ENCODE results near the gene LRRC46.

The LRRC46 gene

GRCh38 chr17:47829870-47830269 is 1.6 kb upstream of the LRRC46 start:
- in situ Hi-C loops (cut with HindIII; ENCODE audit: low sequenced_read_pairs): no loop called here

DNA sequence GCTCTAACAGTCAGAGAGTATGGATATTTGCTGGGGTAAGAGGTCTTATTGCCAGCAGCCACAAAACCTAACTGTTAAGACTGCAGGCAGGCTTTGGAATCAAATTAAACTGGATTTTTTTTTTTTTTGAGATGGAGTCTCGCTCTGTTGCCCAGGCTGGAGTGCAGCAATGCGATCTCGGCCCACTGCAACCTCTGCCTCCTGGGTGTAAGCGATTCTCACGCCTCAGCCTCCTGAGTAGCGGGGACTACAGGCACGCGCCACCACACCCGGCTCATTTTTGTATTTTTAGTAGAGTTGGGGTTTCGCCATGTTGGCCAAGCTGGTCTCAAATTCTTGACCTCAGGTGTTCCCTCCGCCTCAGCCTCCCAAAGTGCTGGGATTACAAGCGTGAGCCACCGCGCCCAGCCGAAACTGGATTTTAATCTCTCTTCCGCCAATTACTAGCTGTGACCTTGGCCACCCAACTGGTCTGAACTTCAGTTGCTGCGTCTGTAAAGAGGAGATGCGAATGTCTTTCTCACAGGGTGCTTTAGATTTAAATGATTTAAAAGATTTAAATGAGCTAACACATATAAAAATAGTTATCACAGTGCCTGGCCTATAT is 971 bp upstream of the LRRC46 start:
- in situ Hi-C loops (cut with HindIII; ENCODE audit: low sequenced_read_pairs): no loop called here

DNA sequence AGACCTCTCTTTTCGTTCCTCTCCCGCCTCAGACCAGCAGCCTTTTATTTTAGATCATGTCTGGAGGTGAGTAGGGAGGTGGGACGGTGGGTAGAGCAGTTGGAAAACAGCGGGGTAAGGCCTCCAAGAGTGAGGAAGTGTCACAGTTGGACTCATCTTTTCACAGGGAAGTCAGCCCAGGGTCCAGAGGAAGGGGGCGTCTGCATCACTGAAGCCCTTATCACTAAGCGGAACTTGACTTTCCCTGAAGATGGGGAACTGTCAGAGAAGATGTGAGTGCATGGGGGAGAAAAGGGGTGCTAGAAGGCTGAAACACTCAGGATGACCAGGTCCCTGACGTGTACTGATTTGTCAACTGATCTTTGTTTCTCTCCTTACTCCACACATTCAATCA is 461 bp downstream of the LRRC46 start:
- in situ Hi-C loops (cut with HindIII; ENCODE audit: low sequenced_read_pairs): no loop called here

GRCh38 chr17:47834756-47835155 is 3.3 kb downstream of the LRRC46 start:
- in situ Hi-C loops (cut with HindIII; ENCODE audit: low sequenced_read_pairs): no loop called here

- in situ Hi-C loops (cut with HindIII; ENCODE audit: low sequenced_read_pairs): no loop called here
Observed at GRCh38 chr17:47836601-47837000, 5.1 kb downstream of the LRRC46 start.

DNA sequence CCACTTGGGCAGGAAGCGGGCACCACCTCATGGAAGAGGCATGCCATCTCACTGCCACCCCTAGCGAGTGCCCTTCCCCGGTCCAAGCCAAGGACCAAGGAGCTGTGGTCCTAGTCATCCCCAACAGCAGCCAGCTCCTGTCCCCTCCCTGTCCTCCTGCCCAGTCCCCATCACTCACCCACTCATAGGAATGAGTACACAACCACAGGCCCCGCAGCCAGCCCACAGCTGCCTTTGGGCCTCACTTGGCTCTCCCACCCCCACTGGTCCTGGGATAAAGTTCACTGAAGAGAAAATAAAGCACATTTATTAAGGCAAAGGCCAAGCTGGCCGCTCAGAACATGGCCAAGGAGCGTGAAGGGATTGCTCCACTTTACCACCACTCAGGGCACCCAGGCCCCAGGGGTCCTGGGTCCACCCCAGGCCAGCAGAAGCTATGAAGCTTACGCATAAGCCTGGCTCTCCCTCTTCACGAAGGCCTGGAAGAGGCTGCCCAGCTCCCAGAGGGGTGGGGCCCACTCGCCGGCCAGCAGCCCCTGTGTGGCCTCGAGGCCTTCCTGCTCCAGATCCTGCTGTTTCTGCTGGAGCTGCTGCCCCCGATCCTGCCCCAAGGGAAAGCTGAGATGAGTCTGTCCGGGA is 6.0 kb downstream of the LRRC46 start:
- in situ Hi-C loops (cut with HindIII; ENCODE audit: low sequenced_read_pairs): no loop called here

GRCh38 chr17:47838636-47839035 is 7.2 kb downstream of the LRRC46 start:
- in situ Hi-C loops (cut with HindIII; ENCODE audit: low sequenced_read_pairs): no loop called here

DNA sequence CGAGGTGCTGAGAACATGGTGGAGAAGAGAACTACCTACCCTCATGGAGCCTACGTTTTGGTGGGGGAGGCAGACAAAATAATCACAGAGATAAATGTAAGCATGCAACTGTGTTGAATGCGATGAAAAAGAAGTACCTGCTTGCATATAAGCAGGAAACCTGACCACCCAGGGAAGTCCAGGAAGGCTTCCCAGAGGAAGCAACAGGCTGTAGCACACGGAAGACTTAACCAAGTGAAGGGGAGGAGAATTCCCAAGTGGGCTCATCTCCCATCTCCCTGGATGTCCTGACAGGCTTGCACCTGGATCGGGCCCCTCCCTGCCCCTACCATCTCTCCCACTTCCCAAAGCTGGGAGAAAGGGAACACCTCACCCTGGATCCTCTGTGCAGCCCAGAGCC is 7.6 kb downstream of the LRRC46 start:
- in situ Hi-C loops (cut with HindIII; ENCODE audit: low sequenced_read_pairs): no loop called here

GRCh38 chr17:47840001-47840741 is 8.7 kb downstream of the LRRC46 start:
- in situ Hi-C loops (cut with HindIII; ENCODE audit: low sequenced_read_pairs): no loop called here

DNA sequence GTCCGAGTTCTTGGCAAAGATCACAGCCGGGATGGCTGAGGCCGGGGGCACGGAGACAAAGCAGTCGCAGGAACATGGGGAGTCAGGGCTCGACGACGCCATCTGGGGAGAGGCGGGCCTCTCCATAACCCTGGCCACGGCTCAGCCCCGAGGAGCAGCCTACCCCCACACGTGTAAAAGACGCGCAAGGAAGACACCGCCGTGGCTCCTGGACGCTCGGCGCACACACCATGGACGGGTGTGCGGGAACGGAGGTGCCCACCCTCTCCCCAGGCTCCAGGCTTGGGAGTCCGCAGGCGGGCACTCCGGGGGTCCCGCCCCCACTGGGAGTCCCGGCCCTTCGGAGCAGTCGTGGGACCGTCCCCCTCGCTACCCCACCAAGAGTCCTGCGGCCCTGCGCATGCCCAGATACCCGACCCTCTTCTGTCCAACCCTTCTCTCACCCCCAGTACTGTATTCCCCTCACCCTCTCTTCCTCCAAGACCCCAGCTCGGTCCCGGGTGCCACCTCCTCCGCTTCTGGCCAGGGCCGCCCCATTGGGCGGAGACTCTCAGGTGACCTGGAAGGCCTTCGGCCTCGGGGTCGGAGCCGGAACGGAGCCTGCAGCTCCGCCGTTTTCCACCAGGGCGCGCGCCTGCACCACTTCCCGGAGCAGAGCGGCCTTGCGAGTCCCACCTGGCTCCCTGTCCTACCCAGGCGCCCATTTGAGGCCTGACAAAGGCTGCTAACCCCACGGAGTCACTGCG is 9.4 kb downstream of the LRRC46 start, which contains the start of gene SCRN2:
SCRN2 (minus strand) TSS at position 532 of the 746 bp plus-strand sequence; CDS start at position 102, 430 bp downstream.
- in situ Hi-C loops (cut with HindIII; ENCODE audit: low sequenced_read_pairs): no loop called here

DNA sequence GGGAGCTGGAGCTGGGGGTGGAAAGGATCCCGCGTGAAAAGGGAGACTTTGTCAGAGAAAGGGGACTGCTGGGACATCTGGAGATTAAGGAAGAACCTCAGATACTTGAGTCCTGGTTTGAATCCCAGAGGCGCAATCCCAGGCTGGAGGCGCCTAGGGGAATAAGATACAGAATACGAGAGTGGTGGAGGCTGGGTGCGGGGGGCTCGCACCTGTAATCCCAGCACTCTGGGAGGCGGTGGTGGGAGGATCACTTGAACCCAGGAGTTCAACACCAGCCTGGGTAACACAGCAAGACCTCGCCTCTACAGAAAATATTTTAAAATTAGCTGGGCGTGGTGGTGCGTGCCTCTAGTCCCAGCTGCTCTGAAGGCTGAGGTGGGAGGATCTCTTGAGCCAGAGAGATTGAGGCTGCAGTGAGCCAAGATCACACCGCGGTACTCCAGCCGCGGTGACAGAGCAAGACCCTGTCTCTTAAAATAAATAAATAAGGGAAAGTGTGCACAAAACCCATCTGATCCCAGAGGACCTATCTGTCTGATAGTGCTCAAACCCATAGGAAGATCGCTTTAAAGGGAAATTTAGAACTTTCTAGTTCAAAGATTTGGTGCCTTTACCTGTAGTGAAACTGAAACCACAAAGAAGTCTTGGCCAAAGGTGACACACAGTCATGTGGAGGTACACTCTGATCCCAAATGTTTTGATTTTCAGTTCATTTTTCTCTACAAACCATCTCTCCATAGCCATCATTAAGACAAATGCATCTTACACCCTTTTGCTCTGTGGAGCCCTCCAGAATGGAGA is 10.2 kb downstream of the LRRC46 start:
- in situ Hi-C loops (cut with HindIII; ENCODE audit: low sequenced_read_pairs): no loop called here

GRCh38 chr17:47843391-47843730 is 11.9 kb downstream of the LRRC46 start:
- in situ Hi-C loops (cut with HindIII; ENCODE audit: low sequenced_read_pairs): no loop called here

DNA sequence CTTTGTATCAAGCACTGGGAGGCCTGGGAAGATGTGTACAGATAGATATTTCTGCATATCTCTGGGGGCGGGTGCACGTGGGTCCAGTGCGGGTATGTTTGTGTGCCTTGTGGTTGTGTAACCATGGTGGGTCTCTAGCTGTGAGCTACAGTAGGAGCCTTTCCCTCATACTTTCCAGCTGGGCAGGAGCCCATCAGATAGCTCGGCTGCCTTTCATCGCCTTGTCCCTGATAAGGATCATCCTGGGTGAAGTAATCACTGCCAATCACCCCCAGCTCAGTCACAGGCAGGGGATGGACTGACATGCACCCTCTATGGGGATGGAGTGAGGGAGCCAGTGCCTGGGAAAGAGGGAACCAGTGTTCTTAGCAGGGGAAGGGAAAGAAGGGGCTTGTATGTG is 12.8 kb downstream of the LRRC46 start:
- in situ Hi-C loops (cut with HindIII; ENCODE audit: low sequenced_read_pairs): no loop called here

DNA sequence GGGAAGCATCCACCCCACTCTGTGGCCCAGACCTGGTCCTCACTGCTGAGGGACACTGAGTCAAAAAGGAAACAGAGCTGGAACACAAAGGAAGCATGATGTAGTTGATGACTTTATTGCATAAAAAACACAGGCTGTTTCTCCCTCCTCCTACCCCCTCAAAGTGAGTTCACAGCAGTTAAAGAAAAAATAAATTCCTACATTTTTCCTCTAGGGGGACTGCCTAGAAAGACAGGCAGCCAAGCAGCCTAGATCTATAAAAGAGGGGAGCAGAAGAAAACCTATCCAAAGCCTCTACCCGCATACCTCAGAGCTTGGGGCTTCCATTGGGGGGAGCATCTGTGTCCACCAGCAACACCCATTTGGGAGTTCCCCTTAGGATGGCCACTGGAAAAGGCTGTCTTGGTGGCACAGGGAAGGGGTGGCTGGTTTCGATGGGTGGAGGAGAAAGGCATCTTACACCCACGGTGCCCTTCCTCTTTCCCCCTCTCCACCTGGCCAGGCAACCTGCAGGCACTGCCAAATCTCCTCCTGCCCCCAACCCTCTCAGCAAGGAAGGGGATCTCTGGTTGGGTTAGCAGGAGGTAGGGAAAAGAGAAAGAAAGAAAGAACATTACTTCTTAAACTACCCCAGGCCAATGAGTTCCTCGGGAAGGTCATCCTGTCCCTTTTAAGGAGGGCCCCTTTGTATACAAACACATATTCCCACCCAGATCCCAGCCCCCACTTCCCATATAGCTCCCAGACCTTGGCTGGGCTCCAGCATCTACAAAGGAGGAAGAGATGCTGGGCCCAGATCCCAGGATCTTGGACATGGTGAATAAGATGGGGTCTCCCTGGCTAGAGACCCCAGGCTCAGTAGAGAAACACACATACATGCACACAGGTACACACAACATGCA is 13.6 kb downstream of the LRRC46 start:
- in situ Hi-C loops (cut with HindIII; ENCODE audit: low sequenced_read_pairs): no loop called here

DNA sequence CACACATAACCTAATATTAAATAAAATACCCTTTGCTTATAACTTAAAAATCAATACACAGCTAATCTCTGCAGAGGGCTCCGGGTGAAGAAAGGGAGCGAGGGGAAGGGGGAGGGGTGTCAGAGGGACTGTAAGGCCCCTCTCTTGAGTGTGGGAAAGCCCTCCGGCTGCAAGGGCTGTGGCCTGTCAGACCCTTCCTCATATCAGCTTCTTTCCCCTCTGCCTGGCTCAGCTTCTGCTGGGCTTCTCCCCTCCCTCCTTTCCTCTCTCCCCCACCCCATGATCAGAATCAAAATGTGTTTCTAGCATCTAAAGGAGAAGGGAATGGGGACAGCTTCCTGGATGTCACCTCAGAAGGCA is 14.2 kb downstream of the LRRC46 start:
- in situ Hi-C loops (cut with HindIII; ENCODE audit: low sequenced_read_pairs): no loop called here

- in situ Hi-C loops (cut with HindIII; ENCODE audit: low sequenced_read_pairs): no loop called here
Observed at GRCh38 chr17:47846716-47847340, 15.4 kb downstream of the LRRC46 start.

GRCh38 chr17:47847341-47848197 is 16.1 kb downstream of the LRRC46 start:
- in situ Hi-C loops (cut with HindIII; ENCODE audit: low sequenced_read_pairs): no loop called here

DNA sequence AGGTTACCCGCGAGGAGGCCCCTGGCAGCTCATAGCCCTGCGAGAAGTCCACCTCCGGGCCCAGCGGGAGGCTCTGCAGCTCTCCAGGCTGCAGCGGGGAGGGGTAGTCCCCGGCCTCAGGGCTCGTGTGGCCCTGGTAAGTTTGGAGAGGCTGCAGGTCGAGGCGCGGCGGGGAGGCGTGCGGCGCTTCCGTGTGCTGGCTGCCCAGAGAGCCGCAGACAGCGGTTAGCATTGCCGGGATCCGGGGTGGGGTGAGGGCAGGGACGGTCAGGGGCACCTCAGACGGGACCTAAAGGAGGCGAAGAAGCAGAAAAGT is 16.7 kb downstream of the LRRC46 start:
- in situ Hi-C loops (cut with HindIII; ENCODE audit: low sequenced_read_pairs): no loop called here

- in situ Hi-C loops (cut with HindIII; ENCODE audit: low sequenced_read_pairs): no loop called here
Observed at GRCh38 chr17:47850373-47850691, 18.9 kb downstream of the LRRC46 start.
